ENCODE data around the gene BBS9. TPM values are rescaled to one million over a fixed set of nuclear protein-coding genes. Genes with fewer than 3 reads are reported as not detected.

Gene BBS9
- total and polyA plus RNA-seq, 2 of the 4 experiments (the other 2 are of a cell fraction) = 7.9 to 9.5 TPM

- no peak overlapping the region for H2AK5ac ChIP-seq (ENCODE audit: low read depth, low read length)
- no peak overlapping the region for H3K14ac ChIP-seq (replicated peaks; ENCODE audit: low read depth, low read length)
- no peak overlapping the region for H2BK15ac ChIP-seq (ENCODE audit: low read depth, low read length)
- H4K8ac ChIP-seq (ENCODE audit: low read depth in 2 of 2, low read length in 2 of 2) = no peak overlapping the region
- H2BK20ac ChIP-seq (ENCODE audit: low read depth, low read length) = no peak overlapping the region
- H3K79me1 ChIP-seq (ENCODE audit: low read depth in 1 of 2, low read length in 2 of 2) = no peaks in the 10 kb centered on the region
- intact Hi-C loops (cut with micrococcal nuclease) = no loop called here
- no TSS peak for BruUV-seq (replicated peaks)
- no peak overlapping the region for H3K27ac ChIP-seq (ENCODE audit: insufficient read depth, low read length)
- H3K4me2 ChIP-seq (ENCODE audit: low read depth, low read length) = no peak overlapping the region
- H4K20me1 ChIP-seq (ENCODE audit: insufficient read depth, low read length) = no peaks in the 10 kb centered on the region
- no peak overlapping the region for H2BK5ac ChIP-seq (ENCODE audit: low read depth, low read length, poor library complexity, severe bottlenecking)
- CTCF ChIA-PET = interaction anchor here (1.1 kb wide), 2 partner anchors 8 to 474 kb away, joined by 3 read pairs; no protein-coding TSS in a partner anchor
- no peak overlapping the region for H3K56ac ChIP-seq (ENCODE audit: extremely low read depth, insufficient read depth, low read length)
- no peak overlapping the region for H3K9ac ChIP-seq (ENCODE audit: low read depth, low read length)
- no peak for ATAC-seq (ENCODE audit: low read depth)
- no peak overlapping the region for H3K23ac ChIP-seq (ENCODE audit: low read depth, low read length)
- H3K18ac ChIP-seq (ENCODE audit: low read depth, low read length) = no peak overlapping the region
- H3K9me3 ChIP-seq (ENCODE audit: control insufficient read depth, insufficient read depth, low read length) = no peaks in the 10 kb centered on the region
- TF ChIP-seq CTCF (conservative IDR thresholded peaks at IDR 0.05; ENCODE audit: low read depth, low read length) (0 out of 2 replicates have a peak, but pooled peaks have one; percentile 24), RAD21 (IDR thresholded peaks at IDR 0.05; ENCODE audit: low read length) (peak; percentile 34), BHLHE40 (IDR thresholded peaks at IDR 0.05; ENCODE audit: low read depth, low read length) (no peak), MXI1 (IDR thresholded peaks at IDR 0.05; ENCODE audit: borderline replicate concordance, low read depth, low read length) (no peak), POLR2A (IDR thresholded peaks at IDR 0.05; ENCODE audit: low read depth, low read length) (no peak), RCOR1 (IDR thresholded peaks at IDR 0.05; ENCODE audit: insufficient replicate concordance, low read length) (no peak), CHD1 (IDR thresholded peaks at IDR 0.05; ENCODE audit: low read depth, low read length) (no peak)
- H2AFZ ChIP-seq (replicated peaks; ENCODE audit: low read length, poor library complexity) = no peak overlapping the region
- no peak overlapping the region for H2BK120ac ChIP-seq (ENCODE audit: low read depth, low read length)
- no peak overlapping the region for H3K4ac ChIP-seq (ENCODE audit: low read depth, low read length)
- H3K4me1 ChIP-seq (ENCODE audit: control insufficient read depth, insufficient read depth, low read length) = no peaks in the 10 kb centered on the region
- dilution Hi-C loops (cut with HindIII; ENCODE audit: low sequenced_read_pairs, unreplicated experiment) = no loop called here
- no peak overlapping the region for H4K5ac ChIP-seq (ENCODE audit: low read depth, low read length)
- WGBS, 2 experiments (ENCODE audit: extremely low coverage in 2 of 2, insufficient read length in 1 of 2) = 100% methylated on average over 1 of the region's 3 CpGs; no CpG with 5 or more reads in 1 of the 2 experiments
- H3K4me3 ChIP-seq (ENCODE audit: insufficient read depth, low read depth, low read length) = no peak overlapping the region
- H2AK9ac ChIP-seq (replicated peaks; ENCODE audit: low read depth, low read length, poor library complexity) = no peak overlapping the region
- no peaks in the 10 kb centered on the region for H3K27me3 ChIP-seq (ENCODE audit: control insufficient read depth, insufficient read depth, low read length)
- H3K9me1 ChIP-seq (ENCODE audit: insufficient read depth, low read length) = no peaks in the 10 kb centered on the region
- H3K36me3 ChIP-seq (ENCODE audit: control insufficient read depth, insufficient read depth, low read length) = no peaks in the 10 kb centered on the region
- DNase-seq = peak; percentile 13
- POLR2A ChIA-PET (ENCODE audit: unreplicated experiment) = no interaction called here
- in situ Hi-C loops (cut with MboI; ENCODE audit: low sequenced_read_pairs) = no loop called here
- no peak overlapping the region for H4K91ac ChIP-seq (ENCODE audit: insufficient read depth, low read depth, low read length)
Measured at GRCh38 chr7:33334349-33334748, 205.0 kb downstream of the BBS9 start.
